Thoracic aorta (tissue), 2 donors: ENCODE data around the gene WNT3. TPM values are rescaled to one million over a fixed set of nuclear protein-coding genes. Genes with fewer than 3 reads are reported as not detected.
"Not testable (repeated sequence)": the region's sequence is repeated elsewhere in the genome, so short reads cannot be mapped to it uniquely, and the experiment has no call there.

Experiments used
- ATAC-seq: fragments of 150-250 bp; one replicate; pipeline ENCODE4 v1.8.0; 2017; ENCODE audit warnings: low read depth; ENCODE audit not compliant: insufficient number of reproducible peaks, low FRiP score
- DNase-seq: peaks from one replicate; pipeline ENCODE4 v3.0.0-alpha.2; 2020; ENCODE audit warnings: low spot score
- H3K27ac ChIP-seq, 2 donors: fragments of 200-600 bp; sonication (generic); 1 replicate in 1 of 2; 2 replicates in 1 of 2; pipeline ENCODE4 v1.5.1; 2016; ENCODE audit warnings: mild to moderate bottlenecking in 2 of 2, moderate library complexity in 2 of 2
- H3K27me3 ChIP-seq: fragments of 200-600 bp; sonication (generic); replicated peaks from 2 replicates; pipeline ENCODE4 v1.6.0; 2016; ENCODE audit warnings: mild to moderate bottlenecking; ENCODE audit not compliant: insufficient read depth
- H3K36me3 ChIP-seq: fragments of 200-600 bp; sonication (generic); one replicate; pipeline ENCODE4 v1.5.1; 2016
- H3K4me1 ChIP-seq, 2 donors: fragments of 200-600 bp; sonication (generic); 1 replicate in 1 of 2; 2 replicates in 1 of 2; pipeline versions ENCODE4 v1.5.1 to v1.6.0; 2016; ENCODE audit warnings: low read depth in 2 of 2, mild to moderate bottlenecking in 1 of 2; ENCODE audit not compliant: control insufficient read depth in 1 of 2
- H3K4me3 ChIP-seq: fragments of 200-600 bp; sonication (generic); 2 replicates; pipeline ENCODE4 v1.5.1; 2016; ENCODE audit warnings: mild to moderate bottlenecking
- H3K9me3 ChIP-seq: fragments of 200-600 bp; sonication (generic); 2 replicates; pipeline ENCODE4 v1.5.1; 2016
- total RNA-seq, 2 donors: library from RNA; depleted of rRNA; stranded (reverse); fragments of >200 nt; gene quantifications; one replicate each; pipeline versions ENCODE4 v1.1.0 to v1.2.3, GENCODE V29; 2016
- TF ChIP-seq, protein P1 (sequence below): fragments of 200-600 bp; sonication (generic); IDR thresholded peaks from one replicate; pipeline ENCODE4 v1.5.1; 2019; ENCODE audit warnings: antibody characterized with exemption

Gene WNT3
- total RNA-seq, 2 donors from 2014 or later, result 0.27 to 0.35 TPM

DNA sequence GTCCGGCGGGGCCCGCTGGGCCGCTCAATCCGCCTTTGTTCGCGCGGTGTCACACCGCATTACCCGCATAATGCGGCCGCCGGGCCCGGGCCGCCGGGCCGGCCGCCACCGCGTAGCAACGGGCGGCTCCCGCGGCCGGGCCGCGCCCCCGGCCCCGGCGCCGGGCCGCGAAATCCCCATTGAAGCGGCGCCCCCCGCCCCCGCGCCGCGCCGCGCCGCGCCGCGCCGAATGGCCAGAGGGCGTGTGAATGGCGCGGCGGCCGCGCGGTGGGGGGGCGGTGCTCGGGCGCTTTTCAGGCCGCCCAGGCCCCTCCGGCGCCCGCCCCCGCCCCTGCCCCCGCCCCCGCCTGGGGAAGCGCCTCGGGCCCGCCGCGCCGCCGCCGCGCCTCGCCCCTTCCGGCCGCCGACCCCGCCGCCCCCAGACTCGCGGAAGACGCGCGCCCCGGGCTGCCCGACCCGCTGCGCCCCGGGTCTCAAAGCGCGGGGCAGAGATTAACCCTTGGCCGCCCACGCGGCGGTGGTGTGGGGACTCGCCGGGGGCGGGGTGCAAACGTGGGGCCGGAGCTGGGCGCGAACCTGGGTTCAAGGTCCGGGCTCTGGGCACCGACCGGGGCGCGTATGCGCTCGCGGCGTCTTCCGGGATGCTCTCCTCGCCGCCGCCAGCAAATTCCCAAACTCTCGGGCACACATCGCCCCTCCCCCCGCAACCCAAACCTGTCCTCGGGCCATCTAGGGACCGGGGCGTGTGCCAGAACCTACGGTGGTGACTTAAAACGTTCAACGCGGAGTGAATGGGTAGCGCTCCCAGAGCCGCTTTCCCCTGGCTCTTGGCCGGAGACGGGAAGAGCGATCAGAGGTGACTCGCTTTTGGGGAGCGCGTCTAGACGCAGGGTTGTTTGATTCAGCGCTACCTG lies 46.7 kb downstream of the WNT3 start:
- Histone ChIP-seq H3K9me3 (no peaks in the 10 kb centered on the region), H3K27me3 (no peaks in the 10 kb centered on the region), H3K4me3 (peak overlapping the region; percentile 79), H3K36me3 (no peaks in the 10 kb centered on the region), H3K27ac (no peak overlapping the region), H3K4me1 (peaks cover 5 to 17% of the 10 kb centered on the region in 2 donors)
- TF ChIP-seq, protein P1, sequence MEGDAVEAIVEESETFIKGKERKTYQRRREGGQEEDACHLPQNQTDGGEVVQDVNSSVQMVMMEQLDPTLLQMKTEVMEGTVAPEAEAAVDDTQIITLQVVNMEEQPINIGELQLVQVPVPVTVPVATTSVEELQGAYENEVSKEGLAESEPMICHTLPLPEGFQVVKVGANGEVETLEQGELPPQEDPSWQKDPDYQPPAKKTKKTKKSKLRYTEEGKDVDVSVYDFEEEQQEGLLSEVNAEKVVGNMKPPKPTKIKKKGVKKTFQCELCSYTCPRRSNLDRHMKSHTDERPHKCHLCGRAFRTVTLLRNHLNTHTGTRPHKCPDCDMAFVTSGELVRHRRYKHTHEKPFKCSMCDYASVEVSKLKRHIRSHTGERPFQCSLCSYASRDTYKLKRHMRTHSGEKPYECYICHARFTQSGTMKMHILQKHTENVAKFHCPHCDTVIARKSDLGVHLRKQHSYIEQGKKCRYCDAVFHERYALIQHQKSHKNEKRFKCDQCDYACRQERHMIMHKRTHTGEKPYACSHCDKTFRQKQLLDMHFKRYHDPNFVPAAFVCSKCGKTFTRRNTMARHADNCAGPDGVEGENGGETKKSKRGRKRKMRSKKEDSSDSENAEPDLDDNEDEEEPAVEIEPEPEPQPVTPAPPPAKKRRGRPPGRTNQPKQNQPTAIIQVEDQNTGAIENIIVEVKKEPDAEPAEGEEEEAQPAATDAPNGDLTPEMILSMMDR, result no peak
- ATAC-seq, result no peak
- DNase-seq, result no peak

DNA sequence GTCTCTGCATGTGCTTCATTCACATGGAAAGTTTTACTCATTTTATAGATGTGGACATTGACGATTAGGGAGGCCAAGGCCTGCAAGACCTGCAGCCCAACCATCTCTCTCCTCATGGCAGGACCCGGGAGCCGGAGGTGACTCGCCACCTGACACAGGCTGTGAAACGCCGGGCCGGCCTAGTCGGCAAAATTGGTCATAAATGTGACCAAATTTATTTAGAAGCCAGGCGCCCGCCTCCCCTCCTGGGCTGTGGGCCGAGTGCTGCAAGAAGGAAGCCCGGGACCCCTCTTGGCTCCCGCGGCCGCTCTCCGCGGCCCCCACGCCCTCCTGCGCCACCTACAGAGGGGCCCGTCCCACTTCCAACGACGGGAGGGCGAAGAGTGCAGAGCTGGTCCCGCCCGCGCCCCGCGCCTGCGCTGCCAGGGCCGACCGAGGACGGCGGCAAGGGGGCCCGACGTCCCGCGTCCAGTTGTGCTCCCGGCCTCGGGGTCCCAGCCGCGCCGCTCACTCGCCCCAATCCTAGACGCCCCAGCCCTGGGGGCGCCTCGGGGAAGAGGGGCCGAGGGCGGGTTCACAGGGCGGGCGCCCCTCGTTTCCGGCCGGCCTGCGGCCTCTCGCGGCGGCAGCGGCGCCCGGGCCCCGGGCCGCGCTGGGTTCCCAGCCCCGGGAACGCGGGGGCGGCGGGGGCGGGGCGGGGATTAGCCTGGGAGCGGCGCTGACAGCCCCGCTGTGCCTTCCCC lies 47.5 kb downstream of the WNT3 start:
- Histone ChIP-seq H3K36me3 (no peaks in the 10 kb centered on the region), H3K4me1 (peaks cover 5 to 17% of the 10 kb centered on the region in 2 donors), H3K27ac (no peak overlapping the region), H3K27me3 (no peaks in the 10 kb centered on the region), H3K9me3 (no peaks in the 10 kb centered on the region), H3K4me3 (peak overlapping the region; percentile 67)
- ATAC-seq, result peak; percentile 17
- TF ChIP-seq, protein P1, result no peak
- no peak for DNase-seq

DNA sequence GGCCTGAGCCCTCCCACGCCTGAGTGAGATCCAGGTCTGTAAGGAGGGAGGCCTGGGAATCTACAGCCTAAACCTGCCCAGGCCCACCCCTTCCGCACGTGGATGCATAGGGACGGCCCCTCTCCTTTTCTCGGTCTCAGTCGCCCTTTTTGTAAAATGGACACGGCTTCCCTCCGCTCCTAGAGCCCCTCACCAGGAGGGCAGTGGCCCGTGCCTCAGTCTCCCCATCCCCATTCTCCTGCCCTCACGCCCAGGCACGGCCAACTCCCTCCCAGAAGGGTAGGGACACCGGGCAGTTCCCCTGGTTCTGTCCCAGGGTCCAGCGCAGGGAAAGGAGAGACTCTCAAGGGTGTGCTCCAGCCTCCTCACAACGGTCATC lies 48.1 kb downstream of the WNT3 start:
- H3K4me3 ChIP-seq, result peak overlapping the region; percentile 67
- no peaks in the 10 kb centered on the region for H3K27me3 ChIP-seq
- no peak for ATAC-seq
- no peak for DNase-seq
- H3K36me3 ChIP-seq, result no peaks in the 10 kb centered on the region
- no peaks in the 10 kb centered on the region for H3K9me3 ChIP-seq
- TF ChIP-seq, protein P1, result no peak
- peaks cover 5 to 17% of the 10 kb centered on the region in 2 donors for H3K4me1 ChIP-seq
- H3K27ac ChIP-seq, result no peak overlapping the region

DNA sequence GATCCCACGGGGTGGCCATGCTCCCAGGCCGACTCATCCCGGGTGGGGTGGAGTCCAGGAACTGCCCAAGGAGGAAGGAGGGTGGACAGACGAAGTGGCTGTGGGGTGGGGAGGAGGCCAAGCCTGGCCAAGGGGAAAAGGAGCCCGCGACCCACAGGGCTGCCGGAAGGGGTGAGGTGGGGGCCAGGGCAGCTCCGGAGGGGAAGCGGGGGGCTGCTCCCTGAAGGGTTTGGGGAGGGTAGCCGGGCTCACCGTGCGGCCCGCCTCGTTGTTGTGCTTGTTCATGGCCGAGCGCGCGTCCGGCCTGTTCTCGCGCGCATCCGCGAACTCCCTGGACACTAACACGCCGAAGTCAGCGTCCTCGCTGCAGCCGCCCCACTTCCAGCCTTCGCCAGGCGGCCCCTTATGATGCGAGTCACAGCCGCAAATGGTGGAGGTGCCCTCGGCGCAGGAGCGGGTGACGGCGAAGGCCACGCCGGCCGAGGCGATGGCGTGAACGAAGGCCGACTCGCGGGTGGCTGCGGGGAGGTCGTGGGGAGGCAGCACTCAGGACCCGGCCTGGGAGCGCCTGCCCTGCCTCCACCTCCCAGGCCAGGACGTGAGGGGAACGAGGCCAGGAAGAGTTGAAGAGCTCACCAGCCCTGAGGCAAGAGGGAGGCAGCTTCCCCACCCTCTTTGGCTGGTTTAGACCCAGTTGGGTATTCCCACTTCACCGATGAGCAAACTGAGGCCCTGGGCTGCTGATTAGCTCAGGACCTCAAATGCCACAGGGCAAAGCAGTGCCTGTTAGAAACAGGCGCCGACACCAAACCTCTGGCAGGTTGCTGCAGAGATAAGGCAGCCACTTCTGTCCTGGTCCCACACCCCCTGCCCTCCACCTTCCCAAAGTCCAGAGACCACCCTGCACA lies 48.7 kb downstream of the WNT3 start:
- H3K4me1 ChIP-seq, result peaks cover 5 to 22% of the 10 kb centered on the region in 2 donors
- H3K27ac ChIP-seq, result no peak overlapping the region
- no peak for ATAC-seq
- no peaks in the 10 kb centered on the region for H3K36me3 ChIP-seq
- peak overlapping the region; percentile 67 for H3K4me3 ChIP-seq
- no peaks in the 10 kb centered on the region for H3K9me3 ChIP-seq
- no peaks in the 10 kb centered on the region for H3K27me3 ChIP-seq
- TF ChIP-seq, protein P1, result no peak
- DNase-seq, result no peak

DNA sequence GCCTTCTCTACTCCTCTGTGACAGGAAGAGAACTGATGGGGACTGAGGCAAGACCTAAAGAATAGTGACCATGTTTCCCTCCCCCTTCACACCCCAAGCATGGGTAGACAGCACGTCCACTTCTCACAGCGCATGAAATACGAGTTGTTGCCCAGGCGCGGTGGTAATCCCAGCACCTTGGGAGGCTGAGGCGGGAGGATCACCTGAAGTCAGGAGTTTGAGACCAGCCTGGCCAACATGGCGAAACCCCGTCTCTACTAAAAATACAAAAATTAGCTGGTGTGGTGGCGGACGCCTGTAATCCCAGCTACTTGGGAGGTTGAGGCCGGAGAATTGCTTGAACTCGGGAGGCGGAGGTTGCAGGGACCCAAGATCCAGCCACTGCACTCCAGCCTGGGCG lies 49.6 kb downstream of the WNT3 start:
- ATAC-seq, DNase-seq, H3K27me3 ChIP-seq, H3K36me3 ChIP-seq, H3K27ac ChIP-seq, H3K9me3 ChIP-seq, H3K4me3 ChIP-seq: not testable (repeated sequence)
- H3K4me1 ChIP-seq, result peaks cover 5 to 27% of the 10 kb centered on the region in 2 donors
